GM20431 (cell line): ENCODE results near the gene PLXDC2.
"Not testable (repeated sequence)": the region's sequence is repeated elsewhere in the genome, so short reads cannot be mapped to it uniquely, and the experiment has no call there.

Experiments
- in situ Hi-C: fragments of 300-500 bp; cut with MseI, MboI; formaldehyde crosslinking; loops from one replicate; pipeline ENCODE4 v1.15.0; 2020; ENCODE audit warnings: low sequenced_read_pairs; ENCODE audit not compliant: unreplicated experiment

Gene PLXDC2

DNA sequence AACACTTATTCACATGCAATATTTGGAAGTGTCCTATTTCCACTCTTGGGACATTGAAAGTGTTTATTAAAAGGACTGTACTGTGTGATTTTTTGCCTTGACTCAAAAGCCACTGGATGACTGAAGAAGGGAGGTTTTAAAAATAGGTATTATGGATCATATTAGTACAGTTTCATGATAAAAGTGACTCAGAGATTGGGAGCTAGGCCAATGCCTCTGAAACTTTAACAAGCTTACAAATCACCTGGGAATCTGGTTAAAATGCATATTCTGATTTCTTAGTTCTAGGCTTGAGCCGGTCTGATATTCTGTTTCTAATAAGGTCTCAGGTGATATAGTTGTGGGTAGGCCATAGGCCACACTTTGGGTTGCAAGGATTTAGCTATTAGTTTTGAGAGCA is 191.2 kb downstream of the PLXDC2 start:
- in situ Hi-C loops: no loop called here

DNA sequence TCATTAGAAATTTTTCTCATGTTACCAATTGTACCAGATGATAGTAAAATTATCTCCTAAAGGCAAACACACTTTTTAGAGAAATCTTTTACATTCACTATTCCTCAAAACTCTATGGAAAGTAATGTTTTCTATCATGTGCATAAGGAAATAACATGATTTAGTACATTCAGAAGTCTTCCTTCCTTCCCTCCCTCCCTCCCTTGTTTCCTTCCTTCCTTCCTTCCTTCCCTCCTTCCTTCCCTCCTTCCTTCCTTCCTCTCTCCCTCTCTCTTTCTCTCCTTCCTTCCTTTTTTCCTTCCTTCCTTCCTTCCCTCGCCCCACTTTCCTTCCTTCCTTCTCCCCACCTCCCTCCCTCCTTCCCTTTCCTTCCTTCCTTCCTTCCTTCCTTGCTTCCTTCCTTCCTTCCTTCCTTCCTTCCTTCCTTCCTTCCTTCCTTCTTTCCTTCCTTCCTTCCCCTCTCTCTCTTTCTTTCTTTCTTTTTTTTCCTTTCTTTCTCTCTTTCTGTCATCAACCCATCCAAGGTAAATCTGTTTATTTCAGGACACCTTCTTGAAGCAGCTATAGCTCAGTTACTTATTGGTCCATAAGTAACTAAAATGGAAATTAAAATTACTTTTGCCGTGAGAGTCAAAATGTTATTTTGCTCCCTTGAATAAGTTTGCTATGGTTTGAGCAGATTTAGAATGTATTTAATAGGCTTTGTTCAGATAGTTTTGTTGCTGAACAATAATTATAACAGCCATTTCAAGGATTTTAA is 197.9 kb downstream of the PLXDC2 start:
- in situ Hi-C loops: no loop called here

DNA sequence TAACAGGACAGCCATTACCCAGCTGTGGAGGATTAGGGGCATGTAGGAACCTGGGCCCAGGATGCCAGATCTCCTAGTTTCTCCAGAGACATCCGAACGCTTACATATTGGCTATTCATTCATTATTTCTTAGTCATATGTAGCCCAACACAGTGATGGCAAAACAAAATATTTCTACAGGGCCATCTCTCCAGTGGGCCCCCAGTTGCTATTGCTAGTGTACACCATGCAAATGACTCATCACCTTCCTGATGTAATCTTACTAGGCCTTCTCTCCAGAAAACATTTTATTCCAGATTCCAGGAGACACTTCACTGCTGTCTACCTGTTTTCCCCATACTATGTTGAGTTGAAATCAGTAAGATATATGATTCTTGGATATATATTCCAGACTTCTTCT is 201.7 kb downstream of the PLXDC2 start:
- in situ Hi-C loops: no loop called here

DNA sequence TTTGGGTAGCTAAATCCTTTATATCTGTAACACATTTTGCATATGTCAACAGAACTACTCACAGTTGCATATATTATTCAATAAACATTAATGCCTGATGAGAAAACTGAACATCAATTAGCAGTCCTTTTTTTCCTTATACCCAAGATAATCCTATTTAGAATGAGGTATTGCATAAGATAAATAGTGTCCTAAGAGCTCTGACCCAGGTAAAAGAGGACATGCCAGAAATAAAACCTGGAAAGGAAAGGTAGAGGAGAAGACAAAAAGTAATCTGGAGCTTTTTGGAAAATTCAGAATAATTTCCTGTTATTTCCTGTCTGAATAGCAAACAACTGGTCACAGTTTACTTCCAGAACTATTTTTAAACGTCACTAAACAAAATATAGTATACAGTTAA is 204.4 kb downstream of the PLXDC2 start:
- in situ Hi-C loops: no loop called here

DNA sequence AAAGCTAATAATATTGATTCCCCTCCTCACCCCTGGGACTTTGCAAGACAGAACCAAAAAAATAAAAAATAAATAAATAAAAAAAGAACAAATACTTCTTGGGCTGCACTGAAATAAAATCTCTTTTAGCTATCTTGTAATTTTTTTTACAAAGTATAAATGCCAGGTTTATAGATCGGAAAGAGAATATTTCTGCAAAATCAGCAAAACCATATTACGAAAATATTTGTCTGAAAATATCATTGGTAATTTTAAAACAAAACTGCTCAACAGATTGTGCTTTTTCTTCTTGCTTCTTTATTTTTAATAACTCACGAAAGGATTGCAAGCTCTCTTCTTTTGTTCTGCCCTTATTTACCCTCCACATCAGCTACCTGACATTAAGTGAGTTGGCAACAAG is 213.3 kb downstream of the PLXDC2 start:
- in situ Hi-C loops: no loop called here

DNA sequence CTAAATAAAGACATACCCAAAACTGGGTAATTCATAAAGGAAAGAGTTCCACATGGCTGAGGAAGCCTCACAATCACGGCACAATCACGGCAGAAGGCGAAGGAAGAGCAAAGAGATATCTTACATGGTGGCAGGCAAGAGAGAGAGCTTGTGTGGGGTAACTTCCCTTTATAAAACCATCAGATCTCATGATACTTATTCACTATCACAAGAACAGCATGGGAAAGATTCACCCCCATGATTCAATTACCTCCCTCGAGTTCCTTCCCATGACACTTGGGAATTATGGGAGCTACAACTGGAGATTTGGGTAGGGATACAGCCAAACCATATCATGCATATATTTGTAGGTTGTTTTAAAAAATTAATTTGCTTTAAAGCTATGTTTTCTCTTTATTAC is 217.2 kb downstream of the PLXDC2 start:
- in situ Hi-C loops: no loop called here

DNA sequence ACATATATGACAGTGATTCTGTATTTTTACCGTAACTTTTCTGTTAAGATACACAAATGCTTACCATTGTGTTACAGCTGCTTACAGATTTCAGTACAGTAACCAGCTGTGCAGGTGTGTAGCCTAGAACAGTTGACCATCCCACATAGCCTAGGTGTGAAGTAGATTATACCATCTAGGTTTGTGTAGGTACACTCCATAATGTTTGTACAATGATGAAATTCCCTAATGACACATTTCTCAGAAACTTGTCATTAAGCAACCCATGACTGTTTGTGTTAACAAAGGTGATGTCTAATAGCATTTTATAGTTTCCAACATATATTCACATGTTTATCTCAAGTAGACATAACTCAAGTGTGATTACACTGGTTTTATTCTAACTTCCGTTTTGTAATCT is 218.5 kb downstream of the PLXDC2 start:
- in situ Hi-C loops: no loop called here

DNA sequence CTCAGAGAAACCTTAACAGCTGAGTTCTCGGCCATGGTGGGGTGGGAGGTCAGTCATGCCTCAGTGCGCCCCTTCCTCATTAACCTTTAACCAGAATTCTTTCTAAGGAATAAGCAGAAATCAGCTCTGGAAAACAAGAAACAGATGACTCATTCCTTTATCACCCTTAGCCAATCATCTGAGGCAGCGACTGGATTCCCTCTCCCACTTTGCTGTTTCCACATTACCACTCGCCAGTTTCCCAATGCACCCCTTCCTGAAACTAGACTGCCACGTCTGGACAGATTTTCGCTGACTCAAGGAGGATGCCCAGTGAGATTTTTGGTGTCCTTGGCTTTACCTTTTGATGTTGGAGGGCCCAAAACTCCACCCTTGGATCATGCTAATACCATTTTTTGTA is 223.8 kb downstream of the PLXDC2 start:
- in situ Hi-C loops: no loop called here

DNA sequence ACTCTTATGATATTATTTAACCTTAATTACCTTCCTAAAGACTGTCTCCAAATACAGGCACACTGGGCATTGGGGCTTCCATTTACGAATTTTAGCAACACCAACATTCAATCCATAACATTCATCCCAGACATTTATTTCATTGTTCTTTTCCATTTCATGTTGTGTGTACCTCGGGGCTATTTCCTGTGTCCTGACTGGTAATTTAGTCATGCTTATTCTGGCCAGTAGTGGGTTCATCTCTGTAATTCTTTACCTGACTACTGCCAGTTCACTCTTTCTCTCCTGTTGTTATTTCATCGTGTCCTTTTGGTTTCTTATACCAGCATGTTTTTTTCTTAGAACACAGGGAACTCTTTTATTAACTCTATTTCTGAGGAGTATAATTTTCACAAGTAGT is 225.7 kb downstream of the PLXDC2 start:
- in situ Hi-C loops: no loop called here

DNA sequence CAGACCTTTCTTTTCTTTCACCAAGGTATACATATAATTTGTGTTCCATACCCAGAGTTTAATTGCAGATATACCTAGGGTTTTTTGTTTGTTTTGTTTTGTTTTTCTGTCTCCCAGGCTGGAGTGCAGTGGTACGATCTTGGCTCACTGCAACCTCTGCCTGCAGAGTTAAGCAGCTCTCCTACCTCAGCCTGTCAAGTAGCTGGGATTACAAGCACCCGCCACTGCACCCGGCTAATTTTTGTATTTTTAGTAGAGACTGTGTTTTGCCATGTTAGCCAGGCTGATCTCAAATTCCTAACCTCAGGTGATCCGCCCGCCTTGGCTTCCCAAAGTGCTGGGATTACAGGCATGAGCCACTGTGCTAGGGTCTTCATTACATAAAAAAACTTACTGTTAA is 228.9 kb downstream of the PLXDC2 start:
- in situ Hi-C loops: not testable (repeated sequence)

DNA sequence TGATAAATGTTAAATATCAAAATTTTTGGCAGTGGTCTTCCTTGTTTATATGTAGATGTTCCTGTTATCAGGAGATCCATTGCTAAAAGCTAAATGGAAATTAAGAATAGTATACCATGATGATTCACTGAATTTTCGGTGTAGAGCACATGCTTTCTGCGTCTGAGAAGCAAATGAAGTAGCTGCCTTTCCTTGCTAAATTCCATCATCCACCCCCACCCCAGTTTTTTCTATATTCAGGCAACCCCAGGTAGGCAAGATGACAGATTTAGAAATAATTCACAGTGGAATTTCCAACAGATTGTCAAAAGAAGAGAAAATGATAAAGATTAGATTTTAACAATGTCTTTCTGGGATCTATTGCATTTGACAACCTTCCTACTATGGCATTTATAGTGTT is 231.9 kb downstream of the PLXDC2 start:
- in situ Hi-C loops: no loop called here

DNA sequence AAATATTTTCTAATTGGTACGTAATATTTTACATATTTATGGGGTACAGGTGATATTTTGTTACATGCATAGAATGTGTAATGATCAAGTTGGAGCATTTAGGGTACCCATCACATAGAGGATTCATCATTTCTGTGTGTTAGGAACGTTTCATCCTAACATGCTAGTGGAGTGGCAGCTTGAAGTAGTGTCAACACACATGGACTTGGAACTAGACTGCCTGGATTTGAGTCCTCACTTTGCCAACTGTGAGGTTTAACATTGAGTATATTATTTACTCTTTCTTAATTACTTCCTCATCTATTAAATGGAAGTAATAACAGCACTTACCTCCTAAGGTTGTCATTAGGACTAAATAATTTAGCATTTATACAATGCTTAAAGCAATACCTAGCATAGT is 241.9 kb downstream of the PLXDC2 start:
- in situ Hi-C loops: no loop called here

DNA sequence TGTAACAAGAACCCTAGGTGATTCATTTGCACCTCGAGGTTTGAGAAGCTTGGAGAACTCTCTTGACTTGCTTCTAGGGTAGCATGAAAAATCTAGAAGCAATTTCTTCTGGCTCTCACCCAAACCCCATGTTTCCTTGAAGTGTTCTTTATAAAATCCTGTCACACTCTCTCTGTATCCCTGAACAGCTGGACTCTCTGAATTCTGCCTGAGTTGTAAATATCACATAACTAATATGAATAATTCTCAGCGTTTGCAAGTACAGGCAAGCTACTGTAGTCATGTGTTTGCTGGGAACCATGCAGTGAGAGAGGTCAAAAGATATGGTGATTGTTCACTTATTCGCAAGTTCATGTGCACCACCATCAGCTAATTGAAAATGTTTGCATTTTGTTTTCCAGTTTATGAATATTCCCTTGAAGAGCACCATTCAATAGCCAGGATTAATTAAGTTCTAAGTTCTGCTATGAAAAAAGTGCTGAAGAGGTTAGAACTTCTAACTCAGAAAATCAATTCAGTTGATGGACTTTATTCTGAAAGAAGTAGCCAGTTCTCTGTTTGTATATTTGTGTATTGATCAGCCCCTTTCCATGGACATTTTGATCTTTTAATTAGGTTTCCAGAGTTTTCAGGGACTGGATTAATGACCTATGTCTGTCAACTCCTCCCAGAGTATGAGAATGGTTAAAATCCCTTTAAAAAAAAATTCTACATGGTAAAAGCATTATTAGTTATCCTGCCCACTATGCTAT is 243.0 kb downstream of the PLXDC2 start:
- in situ Hi-C loops: no loop called here

DNA sequence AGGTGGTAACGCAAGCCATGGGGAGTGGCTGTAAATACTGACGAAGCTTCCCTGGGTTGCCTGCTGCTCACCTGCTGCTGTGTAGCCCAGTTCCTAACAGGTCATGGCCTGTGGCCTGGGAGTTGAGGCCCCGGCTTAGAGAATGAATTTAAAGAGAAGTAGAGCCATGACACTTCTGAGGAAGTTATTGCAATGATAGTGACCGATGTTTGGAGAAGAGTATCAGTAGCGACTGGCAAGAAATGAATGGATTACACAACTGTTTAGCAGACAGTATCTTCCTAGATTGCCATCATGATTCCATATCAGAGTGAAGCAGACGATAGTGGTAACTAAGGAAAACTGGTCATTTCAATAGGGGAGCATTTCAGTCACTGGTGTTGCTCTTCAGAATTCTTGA is 249.6 kb downstream of the PLXDC2 start:
- in situ Hi-C loops: no loop called here

DNA sequence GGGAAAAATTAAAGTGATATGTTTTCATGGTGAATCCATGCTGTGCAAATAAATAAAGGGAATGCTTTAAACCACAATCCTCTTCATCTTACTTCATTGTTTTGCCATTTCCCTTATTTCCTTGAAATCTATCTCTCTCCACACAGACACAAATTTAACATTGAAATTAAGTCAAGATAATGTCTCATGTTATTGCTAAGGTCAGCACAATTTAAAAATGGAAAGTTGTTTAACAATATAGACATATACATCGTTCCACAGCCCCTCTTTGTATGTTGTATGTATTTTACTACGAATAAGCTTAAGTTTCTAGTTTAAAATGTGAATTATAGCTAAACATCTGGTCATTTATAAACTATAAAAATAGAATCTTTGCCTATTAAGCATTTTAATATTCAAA is 256.9 kb downstream of the PLXDC2 start:
- in situ Hi-C loops: no loop called here

DNA sequence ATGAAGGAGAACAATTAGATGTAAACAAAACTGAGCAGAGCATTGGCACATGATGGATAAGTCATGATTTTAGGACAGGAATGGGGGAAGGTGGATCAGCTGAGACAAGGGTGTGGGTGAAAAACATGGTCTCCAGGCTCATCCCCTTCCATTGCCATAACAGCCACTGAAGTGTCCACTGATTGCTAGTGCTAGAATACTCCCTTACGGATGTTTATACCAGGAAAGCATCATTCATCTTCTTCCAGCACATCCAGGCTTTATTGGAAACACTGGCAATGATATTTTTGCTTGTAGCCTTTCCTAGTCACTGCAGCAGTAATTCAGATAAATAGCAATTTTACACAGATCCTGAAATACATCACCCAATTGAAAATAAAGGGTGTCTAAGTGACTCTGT is 259.5 kb downstream of the PLXDC2 start:
- in situ Hi-C loops: no loop called here

DNA sequence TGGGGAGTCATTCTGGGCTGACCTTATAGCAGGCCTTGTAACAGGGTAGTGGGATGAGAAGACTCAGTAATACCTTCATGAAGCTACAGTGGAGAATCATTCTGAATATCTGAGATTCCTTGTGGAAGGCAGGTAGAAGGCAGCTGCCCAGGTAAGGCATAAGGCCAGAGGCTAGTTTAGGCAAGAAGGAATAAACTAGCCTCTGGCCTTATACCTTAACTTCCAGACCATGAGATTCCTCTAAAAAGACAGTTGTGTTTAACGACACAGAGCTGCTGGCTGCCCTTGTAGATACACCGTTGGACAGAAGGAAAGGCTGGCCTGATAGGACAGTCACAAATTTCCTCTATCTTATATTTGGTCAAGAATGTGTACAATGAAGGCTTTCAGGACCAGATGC is 268.2 kb downstream of the PLXDC2 start:
- in situ Hi-C loops: no loop called here

DNA sequence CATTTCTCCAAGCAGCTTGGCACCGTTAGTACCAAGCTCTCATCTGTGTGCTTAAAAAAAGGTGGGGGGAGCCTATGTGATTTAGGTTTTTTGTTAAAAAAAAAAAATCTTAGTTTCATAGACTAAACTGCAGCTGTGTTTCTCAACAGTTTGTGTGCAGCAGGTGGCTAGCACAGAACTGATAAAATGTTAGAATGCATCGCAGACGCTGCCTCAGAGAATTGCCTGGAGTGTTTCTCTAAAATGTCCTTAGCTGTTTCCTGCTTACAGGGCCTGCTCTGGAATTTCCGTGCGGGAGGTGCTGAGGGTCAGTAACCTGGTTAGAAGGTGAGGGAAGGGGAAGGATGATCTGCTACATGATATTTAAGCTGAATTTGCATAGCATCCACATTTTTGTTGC is 268.9 kb downstream of the PLXDC2 start:
- in situ Hi-C loops: no loop called here

DNA sequence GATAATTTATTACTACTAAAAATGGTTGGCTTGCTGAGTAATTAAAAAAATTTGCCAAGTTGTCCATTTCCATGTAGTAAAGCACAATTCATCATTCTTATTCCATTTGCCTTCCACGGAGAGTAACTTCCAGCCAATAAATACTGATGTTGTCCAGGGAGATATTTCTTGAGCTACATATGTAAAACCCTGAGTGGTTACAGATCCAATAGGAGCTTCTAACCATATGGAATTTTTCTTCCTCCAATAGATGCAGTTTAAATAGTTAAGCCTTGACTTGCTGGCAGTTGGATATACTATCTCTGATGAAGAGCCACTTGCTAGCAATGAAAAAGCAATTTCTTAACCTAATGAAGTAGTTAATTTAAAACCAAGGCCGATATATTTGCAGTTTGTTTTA is 271.1 kb downstream of the PLXDC2 start:
- in situ Hi-C loops: no loop called here

DNA sequence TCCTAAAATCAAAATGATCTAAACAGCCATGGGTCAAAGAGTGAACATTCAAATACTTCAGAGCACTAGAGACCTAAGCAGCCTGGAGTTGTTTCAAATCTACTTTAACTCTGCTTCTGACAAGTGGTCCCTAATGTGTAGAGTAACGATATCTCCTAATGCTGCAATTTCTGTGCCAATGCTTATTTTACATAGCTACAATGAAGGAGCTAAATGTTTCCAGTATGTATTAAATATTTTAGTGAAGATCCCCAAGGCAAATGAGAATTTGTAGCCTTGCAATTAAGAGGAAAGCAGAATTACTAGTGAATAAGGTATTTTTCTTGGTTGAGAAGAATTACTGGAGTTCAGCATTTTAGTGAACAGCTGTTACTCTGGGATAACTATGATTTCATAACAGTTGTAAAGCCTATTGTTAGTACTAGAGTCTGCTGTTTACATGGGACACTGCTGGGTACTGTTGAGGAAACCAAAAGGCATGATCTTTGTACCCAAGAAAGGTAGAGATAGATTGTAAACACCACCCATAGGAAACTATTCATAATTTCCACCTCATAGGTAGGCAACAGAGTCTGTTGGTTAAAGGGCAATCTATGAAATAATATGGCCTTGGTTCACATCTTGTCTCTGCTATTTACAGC is 271.9 kb downstream of the PLXDC2 start:
- in situ Hi-C loops: no loop called here

DNA sequence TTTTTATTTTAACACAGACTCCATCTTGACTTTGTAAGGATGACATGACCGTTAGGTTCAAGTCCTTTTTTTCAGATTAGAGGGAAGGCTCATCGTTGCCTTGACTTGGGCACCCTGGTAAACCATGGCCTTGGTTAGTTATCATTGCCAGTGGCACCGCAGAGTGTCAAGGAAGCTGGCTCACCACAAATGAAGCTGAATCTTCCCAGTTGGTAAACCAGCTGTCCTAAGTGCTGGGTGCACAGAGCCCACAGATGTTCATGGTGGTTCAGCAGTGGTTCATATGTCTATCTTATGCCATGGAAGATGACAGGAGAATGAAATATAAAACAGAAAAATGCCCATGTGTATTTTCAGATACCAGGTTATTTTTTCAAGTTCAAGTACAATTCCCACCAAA is 273.6 kb downstream of the PLXDC2 start:
- in situ Hi-C loops: no loop called here
